Measurements from ENCODE around the gene HMGCR.

Gene HMGCR

GRCh38 chr5:75395277-75395676, 58.3 kb downstream of the HMGCR start:
- no peak overlapping the region for H3K4me3 ChIP-seq (replicated peaks; ENCODE audit: low read depth, low read length)
- DNase-seq (ENCODE audit: low read depth) = no peak
- TF ChIP-seq CTCF (IDR thresholded peaks at IDR 0.05; ENCODE audit: low read length, missing control alignments) = no peak

- TF ChIP-seq CTCF (IDR thresholded peaks at IDR 0.05; ENCODE audit: low read length, missing control alignments) = no peak
- DNase-seq (ENCODE audit: low read depth) = no peak
Observed at GRCh38 chr5:75405296-75405695, 68.3 kb downstream of the HMGCR start.

More at GRCh38 chr5:75405296-75405695, 68.3 kb downstream of the HMGCR start:
- H3K4me3 ChIP-seq (replicated peaks; ENCODE audit: low read depth, low read length) = no peak overlapping the region

All from fibroblast of pulmonary artery (primary cell).